HUES6 (cell line): Measurements from ENCODE around the gene HSBP1L1.
A peak's percentile ranks its signal among the peaks of the same experiment; 100 is the strongest.

Experiments used
- H3K27ac ChIP-seq: 2 replicates; pipeline ENCODE4 v1.7.0; 2013; ENCODE audit warnings: low read depth, mild to moderate bottlenecking, low read length, inconsistent platforms
- H3K27me3 ChIP-seq: 2 replicates; pipeline ENCODE4 v1.6.1; 2013; ENCODE audit warnings: low read length; ENCODE audit not compliant: control insufficient read depth, insufficient read depth
- H3K36me3 ChIP-seq: 2 replicates; pipeline ENCODE4 v1.6.1; 2013; ENCODE audit warnings: low read length; ENCODE audit not compliant: control insufficient read depth, insufficient read depth
- H3K4me1 ChIP-seq: 2 replicates; pipeline ENCODE4 v1.6.1; 2013; ENCODE audit warnings: low read length; ENCODE audit not compliant: control insufficient read depth, insufficient read depth
- H3K4me3 ChIP-seq: 2 replicates; pipeline ENCODE4 v1.5.1; 2013; ENCODE audit warnings: low read depth, low read length
- H3K9ac ChIP-seq: one replicate; pipeline ENCODE4 v1.6.1; 2013; ENCODE audit warnings: mild to moderate bottlenecking, low read length
- H3K9me3 ChIP-seq: 2 replicates; pipeline ENCODE4 v1.6.1; 2013; ENCODE audit warnings: low read depth, low read length; ENCODE audit not compliant: control insufficient read depth, insufficient read depth

Gene HSBP1L1

DNA sequence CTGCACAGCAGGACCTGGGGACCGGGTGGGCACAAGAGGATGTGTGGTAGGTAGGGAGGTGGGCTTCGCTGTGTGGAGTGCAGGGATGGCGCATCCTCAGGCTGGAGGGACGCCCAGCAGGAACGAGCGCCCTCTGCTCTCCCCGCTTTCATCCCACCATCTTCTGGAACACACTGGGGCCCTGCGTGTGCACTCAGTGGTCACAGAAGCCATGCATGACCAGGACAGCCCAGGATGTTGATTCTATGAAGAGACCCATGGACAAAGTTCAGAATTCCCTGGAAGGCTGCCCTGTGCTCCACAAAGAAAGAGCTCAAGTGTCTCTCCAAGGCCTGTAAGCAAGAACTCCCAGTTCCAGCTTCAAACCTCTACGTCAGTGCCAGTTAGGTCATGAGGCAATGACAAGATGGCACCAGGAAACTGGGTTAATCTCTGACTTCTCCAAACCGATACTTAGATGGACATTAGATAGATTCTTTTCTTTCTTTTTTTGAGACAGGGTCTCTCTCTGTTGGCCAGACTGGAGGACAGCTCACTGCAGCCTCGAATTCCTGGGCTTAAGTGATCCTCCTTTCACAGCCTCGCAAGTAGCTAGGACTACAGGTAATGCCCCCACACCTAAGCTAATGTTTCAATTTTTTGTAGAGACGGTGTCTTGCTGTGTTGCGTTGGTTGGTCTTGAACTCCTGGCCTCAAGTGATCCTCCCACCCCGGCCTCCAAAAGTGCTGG is 16.4 kb upstream of the HSBP1L1 start:
- no peaks in the 10 kb centered on the region for H3K36me3 ChIP-seq

DNA sequence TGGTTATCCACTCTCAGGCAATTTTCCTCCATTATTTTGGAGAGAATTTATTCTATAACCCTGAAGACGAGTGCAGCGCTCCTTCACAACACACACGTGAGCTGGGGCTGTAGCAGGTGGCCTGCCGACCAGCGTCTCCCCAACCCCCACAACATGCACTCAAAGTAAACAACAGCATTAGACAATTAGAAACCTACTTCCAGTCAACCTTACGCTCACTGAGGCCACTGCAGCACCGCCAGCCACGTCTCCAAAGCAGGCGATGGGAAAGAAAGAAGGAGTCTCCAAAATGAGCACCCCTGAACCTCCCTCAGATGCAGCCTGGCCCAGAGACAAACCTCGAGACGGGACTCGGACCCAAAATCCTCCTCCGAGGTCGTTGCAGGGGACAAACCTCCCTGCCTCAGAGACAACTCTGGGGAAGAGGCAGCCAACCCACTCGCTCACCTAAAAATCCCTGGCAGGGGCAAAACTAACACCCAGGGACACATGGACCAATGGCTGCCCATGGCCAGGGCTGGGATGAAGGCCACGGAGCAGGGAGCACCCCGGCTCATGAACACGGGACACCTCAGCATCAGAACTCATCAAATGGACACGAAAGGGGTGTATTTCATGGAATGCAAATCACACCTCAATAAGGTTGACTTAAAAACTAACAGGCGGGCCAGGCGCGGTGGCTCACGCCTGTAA is 15.6 kb upstream of the HSBP1L1 start:
- H3K9ac ChIP-seq, result no peak overlapping the region

More for the DNA sequence above, 16.4 kb upstream of the HSBP1L1 start:
- Histone ChIP-seq H3K4me3 (no peak overlapping the region), H3K9ac (no peak overlapping the region), H3K27ac (no peak overlapping the region), H3K4me1 (peaks cover 13% of the 10 kb centered on the region), H3K27me3 (peaks cover 27% of the 10 kb centered on the region), H3K9me3 (no peaks in the 10 kb centered on the region)

DNA sequence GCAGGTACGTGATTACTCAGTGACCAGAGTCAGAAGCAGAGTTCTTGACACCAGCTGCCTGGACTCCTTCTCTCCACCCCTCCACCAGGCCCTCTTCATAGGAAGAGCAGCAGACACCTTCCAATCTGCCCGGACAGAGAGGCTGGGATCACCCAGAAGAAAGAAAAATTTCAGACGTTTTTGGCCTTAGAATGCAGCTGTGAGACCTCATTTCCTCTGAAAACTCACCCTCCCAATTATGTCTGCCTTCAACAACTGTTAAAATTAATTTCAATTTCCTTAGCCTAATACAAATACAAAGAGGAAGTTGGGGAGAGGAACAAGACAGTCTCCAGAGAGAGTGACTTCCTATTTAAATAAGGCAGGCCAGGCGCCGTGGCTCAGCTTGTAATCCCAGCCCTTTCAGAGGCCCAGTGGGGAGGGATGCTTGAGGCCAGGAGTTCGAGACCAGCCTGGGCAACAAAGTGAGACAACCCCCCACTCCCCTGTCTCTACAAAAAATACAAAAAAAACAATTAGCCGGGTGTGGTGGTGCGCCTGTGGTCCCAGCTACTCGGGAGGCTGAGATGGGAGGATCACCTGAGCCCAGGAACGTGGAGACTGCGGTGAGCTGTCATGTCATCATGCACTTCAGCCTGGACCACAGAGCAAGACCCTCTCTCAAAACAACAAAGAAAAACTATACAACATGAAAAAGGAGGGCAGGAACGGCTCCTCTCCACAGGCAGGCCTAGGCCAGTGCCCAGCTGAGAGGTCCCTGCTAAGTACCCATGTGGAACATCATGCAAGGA is 14.6 kb upstream of the HSBP1L1 start:
- H3K36me3 ChIP-seq, result no peaks in the 10 kb centered on the region
- peaks cover 45% of the 10 kb centered on the region for H3K27me3 ChIP-seq
- H3K9me3 ChIP-seq, result no peaks in the 10 kb centered on the region
- H3K4me3 ChIP-seq, result peak overlapping the region; percentile 64; the same call in 1 of the 2 replicates
- H3K9ac ChIP-seq, result no peak overlapping the region
- H3K27ac ChIP-seq, result no peak overlapping the region
- peaks cover 14% of the 10 kb centered on the region for H3K4me1 ChIP-seq

More for the DNA sequence above, 15.6 kb upstream of the HSBP1L1 start:
- peaks cover 16% of the 10 kb centered on the region for H3K4me1 ChIP-seq
- no peaks in the 10 kb centered on the region for H3K36me3 ChIP-seq
- no peaks in the 10 kb centered on the region for H3K9me3 ChIP-seq
- no peak overlapping the region for H3K27ac ChIP-seq
- no peak overlapping the region for H3K4me3 ChIP-seq
- H3K27me3 ChIP-seq, result peaks cover 35% of the 10 kb centered on the region

DNA sequence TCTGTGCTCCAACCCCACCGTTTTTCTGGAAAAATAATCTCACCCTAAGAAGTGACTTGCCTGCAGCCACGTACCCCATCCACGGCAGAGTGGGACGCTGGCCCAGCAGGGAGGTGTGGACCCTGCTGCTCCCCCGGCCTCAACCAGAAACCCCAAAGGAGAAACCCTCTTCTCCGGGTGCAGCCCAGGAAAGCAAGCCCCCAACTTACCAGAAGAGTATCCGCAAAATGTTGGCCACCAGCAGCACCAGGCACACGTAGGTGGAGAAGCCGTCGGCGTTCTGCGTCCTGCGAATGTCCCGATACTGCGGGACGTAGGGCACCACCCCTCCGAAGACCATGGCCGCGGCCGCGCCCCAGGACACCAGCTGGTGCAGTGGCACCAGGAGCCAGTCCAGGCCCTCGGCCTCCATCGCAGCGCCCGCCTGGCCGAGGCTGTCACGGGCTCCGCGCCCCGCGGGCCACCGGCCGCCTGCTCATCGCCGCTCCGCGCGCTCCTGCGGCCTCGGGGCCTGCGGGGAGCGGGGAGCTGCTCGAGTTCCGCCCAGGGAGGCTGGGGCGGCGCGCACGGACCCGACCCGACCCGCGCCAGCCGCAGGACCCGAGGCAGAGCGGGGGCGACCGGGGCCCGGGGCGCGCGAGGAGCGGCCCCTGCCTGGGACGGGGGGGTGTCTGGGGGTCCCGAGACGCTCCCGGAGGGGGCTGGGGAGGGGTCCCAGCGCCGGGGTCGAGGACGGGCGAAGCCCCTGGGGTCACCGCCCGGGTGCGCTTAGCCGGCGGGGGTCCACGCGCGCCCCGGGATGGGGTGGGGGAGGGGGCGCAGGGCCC is 13.7 kb upstream of the HSBP1L1 start:
- Histone ChIP-seq H3K4me1 (peaks cover 11% of the 10 kb centered on the region), H3K27me3 (peaks cover 54% of the 10 kb centered on the region), H3K9ac (no peak overlapping the region), H3K4me3 (peak overlapping the region; percentile 64), H3K9me3 (no peaks in the 10 kb centered on the region), H3K27ac (no peak overlapping the region), H3K36me3 (no peaks in the 10 kb centered on the region)

DNA sequence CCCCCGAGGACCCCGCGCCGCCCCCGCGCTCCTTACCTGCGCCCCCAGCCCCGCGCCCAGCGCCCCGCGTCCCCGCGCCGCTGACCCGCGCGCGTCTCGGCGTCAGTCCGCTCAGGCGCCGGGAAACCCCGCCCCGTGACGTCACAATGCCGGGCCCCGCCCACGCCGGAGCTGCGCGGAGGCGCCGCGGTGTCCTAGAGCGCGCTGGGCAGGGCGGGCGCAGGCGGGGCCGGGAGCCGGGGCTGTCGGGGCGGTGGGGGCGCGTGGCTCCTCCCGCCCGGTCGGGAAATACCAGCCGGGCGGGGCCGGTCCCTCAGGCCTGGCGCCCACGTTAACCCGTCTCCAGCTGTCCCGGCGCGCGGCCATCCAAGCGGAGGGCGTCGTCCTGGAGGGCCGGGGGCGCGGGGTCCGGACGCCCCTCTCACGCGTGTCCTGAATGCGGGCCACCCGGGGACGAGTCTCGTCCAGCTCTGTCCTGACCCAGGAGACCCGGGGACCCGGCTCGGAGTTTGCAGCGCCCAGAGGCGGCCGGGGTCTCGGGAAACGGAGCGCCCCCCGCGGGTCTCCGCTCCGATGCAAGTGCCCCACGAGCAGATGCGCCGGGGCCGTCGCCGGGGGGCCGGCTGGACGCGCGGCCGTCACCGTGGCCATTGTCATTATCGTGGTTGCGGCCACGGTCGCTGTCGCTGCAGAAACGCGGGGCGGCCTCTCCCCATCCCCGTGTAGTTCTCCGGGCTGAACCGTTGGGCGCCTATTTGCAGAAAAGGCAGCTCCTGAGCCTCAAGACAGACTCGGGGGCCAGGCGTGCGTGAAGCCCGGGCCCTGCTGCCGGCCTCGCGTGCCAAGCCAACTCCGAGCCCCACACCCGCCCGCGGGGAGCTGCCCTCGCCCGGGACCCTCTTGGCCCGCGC is 12.6 kb upstream of the HSBP1L1 start, which contains the start of gene SLC66A2:
Gene SLC66A2, minus strand, starts transcription at position 109 of the 911 bp plus-strand sequence. CDS start 727 bp downstream, outside the sequence.
- peaks cover 63% of the 10 kb centered on the region for H3K27me3 ChIP-seq
- no peaks in the 10 kb centered on the region for H3K9me3 ChIP-seq
- H3K27ac ChIP-seq, result no peak within 1 kb of the TSS
- H3K4me3 ChIP-seq, result peak within 1 kb of the TSS; percentile 64
- H3K36me3 ChIP-seq, result no peaks in the 10 kb centered on the region
- peaks cover 11% of the 10 kb centered on the region for H3K4me1 ChIP-seq
- peak within 1 kb of the TSS; percentile 5 for H3K9ac ChIP-seq

DNA sequence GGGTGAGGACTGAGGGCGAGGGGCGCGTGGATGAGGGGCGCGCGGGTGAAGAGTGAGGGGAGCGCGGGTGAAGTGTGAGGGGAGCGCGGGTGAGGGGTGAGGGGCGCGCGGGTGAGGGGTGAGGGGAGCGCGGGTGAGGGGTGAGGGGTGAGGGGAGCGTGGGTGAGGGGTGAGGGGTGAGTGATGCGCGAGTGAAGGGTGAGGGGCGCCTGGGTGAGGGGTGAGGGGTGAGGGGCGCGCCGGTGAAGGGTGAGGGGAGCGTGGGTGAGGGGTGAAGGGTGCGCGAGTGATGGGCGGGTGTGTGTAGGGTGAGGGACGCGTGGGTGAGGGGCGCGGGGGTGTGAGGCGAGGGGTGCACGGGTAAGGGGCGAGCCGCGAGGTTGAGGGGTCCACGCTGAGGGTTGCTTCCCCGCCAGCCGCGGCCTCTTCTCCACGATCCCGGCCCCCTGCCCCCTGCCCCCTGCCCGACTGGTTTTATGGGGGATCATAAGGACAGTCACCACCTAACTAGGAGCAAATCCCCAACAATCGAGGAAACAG is 11.9 kb upstream of the HSBP1L1 start:
- peak overlapping the region; percentile 54 for H3K4me3 ChIP-seq
- no peak overlapping the region for H3K27ac ChIP-seq
- H3K9me3 ChIP-seq, result no peaks in the 10 kb centered on the region
- H3K36me3 ChIP-seq, result no peaks in the 10 kb centered on the region
- peaks cover 11% of the 10 kb centered on the region for H3K4me1 ChIP-seq
- peak overlapping the region; percentile 5 for H3K9ac ChIP-seq
- peaks cover 67% of the 10 kb centered on the region for H3K27me3 ChIP-seq

DNA sequence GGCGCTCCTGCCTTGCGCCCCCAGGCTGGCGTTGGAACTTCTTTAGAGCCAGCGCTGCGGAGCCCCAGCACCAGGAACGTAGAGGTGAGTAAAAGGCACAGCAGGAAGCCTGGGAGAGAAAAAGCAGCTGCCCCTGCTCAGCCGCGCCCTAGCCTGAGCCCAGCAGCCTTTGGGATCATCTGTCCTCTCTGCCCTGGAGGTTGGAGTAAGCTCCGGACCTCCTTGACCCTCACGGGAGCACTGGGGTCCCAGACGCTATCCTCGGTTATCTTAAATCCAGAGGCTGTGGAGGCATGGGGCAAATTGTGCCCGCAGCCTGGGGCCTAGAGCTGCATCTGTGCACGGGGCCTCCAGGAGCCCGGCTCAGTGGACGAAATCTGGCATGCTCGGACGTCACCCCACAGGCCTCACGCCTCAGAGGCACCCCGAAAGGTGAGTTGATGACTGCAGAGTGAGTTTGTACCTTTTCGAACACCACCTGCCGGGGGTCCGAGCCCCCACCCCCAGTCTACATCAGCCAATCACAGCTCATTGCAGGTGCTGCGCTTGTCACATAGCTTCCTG is 11.4 kb upstream of the HSBP1L1 start:
- no peaks in the 10 kb centered on the region for H3K36me3 ChIP-seq
- peak overlapping the region; percentile 54 for H3K4me3 ChIP-seq
- no peaks in the 10 kb centered on the region for H3K9me3 ChIP-seq
- peaks cover 67% of the 10 kb centered on the region for H3K27me3 ChIP-seq
- H3K9ac ChIP-seq, result no peak overlapping the region
- H3K4me1 ChIP-seq, result peaks cover 11% of the 10 kb centered on the region
- no peak overlapping the region for H3K27ac ChIP-seq

DNA sequence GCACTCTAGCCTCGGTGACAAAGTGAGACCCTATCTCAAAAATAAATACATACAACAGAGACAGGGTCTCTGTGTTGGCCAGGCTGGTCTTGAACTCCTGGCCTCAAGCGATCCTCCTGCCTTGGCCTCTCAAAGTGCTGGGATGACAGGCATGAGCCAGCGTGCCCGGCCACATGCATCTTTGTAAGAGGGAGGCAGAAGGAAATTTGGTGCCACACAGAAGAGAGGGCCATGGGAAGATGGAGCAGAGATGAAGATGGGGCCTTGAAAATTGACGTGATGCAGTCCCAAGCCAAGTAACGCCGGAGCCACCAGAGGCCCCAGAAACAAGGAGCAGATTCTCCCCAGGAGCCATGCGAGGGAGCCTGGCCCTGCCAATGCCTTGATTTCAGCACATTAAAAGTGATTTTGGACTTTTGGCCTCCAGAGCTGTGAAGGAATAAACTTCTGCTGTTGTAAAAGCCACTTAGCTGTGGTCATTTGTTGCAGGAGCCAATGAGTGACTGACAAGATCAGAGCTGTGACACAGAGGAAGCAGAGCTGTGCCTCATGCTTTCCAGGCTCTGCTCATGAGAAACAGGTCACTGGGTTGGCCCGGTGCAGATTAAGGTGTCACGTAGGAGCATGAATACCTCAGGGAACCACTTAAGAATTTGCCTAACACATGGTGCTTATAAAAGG is 10.3 kb upstream of the HSBP1L1 start:
- H3K9me3 ChIP-seq, result no peaks in the 10 kb centered on the region
- no peaks in the 10 kb centered on the region for H3K36me3 ChIP-seq
- H3K27me3 ChIP-seq, result peaks cover 77% of the 10 kb centered on the region
- no peak overlapping the region for H3K9ac ChIP-seq
- peaks cover 11% of the 10 kb centered on the region for H3K4me1 ChIP-seq
- H3K4me3 ChIP-seq, result no peak overlapping the region
- no peak overlapping the region for H3K27ac ChIP-seq

DNA sequence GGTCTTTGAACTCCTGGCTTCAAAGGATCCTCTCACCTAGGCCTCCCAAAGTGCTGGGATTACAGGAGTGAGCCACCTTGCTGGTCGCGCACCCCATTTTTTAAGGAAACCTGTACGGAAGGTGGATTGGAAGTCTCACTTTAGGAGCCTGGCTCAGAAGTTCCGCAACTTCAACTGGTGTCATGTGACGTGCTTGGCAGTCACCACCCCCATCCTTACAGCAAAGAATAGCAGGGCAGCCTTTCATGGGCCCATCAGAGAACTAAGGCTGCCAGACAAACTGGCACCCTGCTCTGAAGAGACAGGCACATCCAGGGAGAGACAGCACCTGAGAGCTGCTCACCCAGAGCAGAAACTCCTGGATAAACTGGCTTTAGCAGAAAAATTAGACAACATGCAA is 9.7 kb upstream of the HSBP1L1 start:
- no peak overlapping the region for H3K4me3 ChIP-seq
- no peak overlapping the region for H3K27ac ChIP-seq
- no peaks in the 10 kb centered on the region for H3K9me3 ChIP-seq
- H3K36me3 ChIP-seq, result no peaks in the 10 kb centered on the region
- peaks cover 80% of the 10 kb centered on the region for H3K27me3 ChIP-seq
- H3K9ac ChIP-seq, result no peak overlapping the region
- peaks cover 17% of the 10 kb centered on the region for H3K4me1 ChIP-seq
